Thyroid gland (tissue), 4 donors: ENCODE results near the gene RNF214. TPM values are rescaled to one million over a fixed set of nuclear protein-coding genes. Genes with fewer than 3 reads are reported as not detected.
"Not testable (repeated sequence)": the region's sequence is repeated elsewhere in the genome, so short reads cannot be mapped to it uniquely, and the experiment has no call there.

Experiments
- DNase-seq, 2 donors: peaks; one replicate each; pipeline ENCODE4 v3.0.0-alpha.2; 2019
- H3K27ac ChIP-seq, 3 donors: fragments of 200-600 bp; sonication (generic); 1 replicate in 2 of 3; 2 replicates in 1 of 3; pipeline ENCODE4 v1.5.1; 2016 to 2019; ENCODE audit warnings: mild to moderate bottlenecking in 1 of 3, moderate library complexity in 1 of 3
- H3K27me3 ChIP-seq: fragments of 200-600 bp; sonication (generic); one replicate; pipeline ENCODE4 v1.5.1; 2019
- H3K36me3 ChIP-seq, 2 donors: fragments of 200-600 bp; sonication (generic); one replicate each; pipeline ENCODE4 v1.5.1; 2016 to 2019
- H3K4me1 ChIP-seq, 2 donors: fragments of 200-600 bp; sonication (generic); one replicate each; pipeline ENCODE4 v1.5.1; 2017 to 2019
- H3K4me3 ChIP-seq, 3 donors: fragments of 200-600 bp; sonication (generic); replicated peaks in 1 of 3; 1 replicate in 2 of 3; 2 replicates in 1 of 3; pipeline ENCODE4 v1.5.1; 2016; ENCODE audit warnings: mild to moderate bottlenecking in 1 of 3
- H3K9me3 ChIP-seq: fragments of 200-600 bp; sonication (generic); one replicate; pipeline ENCODE4 v1.5.1; 2017
- POLR2A ChIP-seq, 2 donors: fragments of 450-650 bp; IDR thresholded peaks; one replicate each; pipeline ENCODE4 v1.6.1; 2017; ENCODE audit warnings: antibody characterized with exemption in 2 of 2, mild to moderate bottlenecking in 2 of 2, moderate library complexity in 1 of 2
- WGBS, 2 donors: methylation state at CpG; one replicate each; pipeline ENCODE4 v1.1.5; 2017; 5-methylcytosine and 5-hydroxymethylcytosine counted together
- intact Hi-C: fragments of 100-400 bp; cut with DNase I; formaldehyde crosslinking; loops from one replicate; pipeline ENCODE4 v1.15.1; 2023
- total RNA-seq, 4 donors: library from RNA; depleted of rRNA; stranded (reverse); fragments of >200 nt; gene quantifications; one replicate each; pipeline ENCODE4 v1.2.3, GENCODE V29; 2016
- TF ChIP-seq, protein P1 (sequence below), 6 experiments: fragments of 200-600 bp in 3 of 6; fragments of 450-650 bp in 3 of 6; sonication (generic) in 3 of 6; IDR thresholded peaks; one replicate each; pipeline ENCODE4 v1.5.1; 2016 to 2019; ENCODE audit warnings: antibody characterized with exemption in 6 of 6, mild to moderate bottlenecking in 2 of 6, inconsistent platforms in 1 of 6, moderate library complexity in 1 of 6

RNF214 gene
- total RNA-seq, 4 donors from 2014 or later = 17.4 to 22.8 (median 20.0) TPM

DNA sequence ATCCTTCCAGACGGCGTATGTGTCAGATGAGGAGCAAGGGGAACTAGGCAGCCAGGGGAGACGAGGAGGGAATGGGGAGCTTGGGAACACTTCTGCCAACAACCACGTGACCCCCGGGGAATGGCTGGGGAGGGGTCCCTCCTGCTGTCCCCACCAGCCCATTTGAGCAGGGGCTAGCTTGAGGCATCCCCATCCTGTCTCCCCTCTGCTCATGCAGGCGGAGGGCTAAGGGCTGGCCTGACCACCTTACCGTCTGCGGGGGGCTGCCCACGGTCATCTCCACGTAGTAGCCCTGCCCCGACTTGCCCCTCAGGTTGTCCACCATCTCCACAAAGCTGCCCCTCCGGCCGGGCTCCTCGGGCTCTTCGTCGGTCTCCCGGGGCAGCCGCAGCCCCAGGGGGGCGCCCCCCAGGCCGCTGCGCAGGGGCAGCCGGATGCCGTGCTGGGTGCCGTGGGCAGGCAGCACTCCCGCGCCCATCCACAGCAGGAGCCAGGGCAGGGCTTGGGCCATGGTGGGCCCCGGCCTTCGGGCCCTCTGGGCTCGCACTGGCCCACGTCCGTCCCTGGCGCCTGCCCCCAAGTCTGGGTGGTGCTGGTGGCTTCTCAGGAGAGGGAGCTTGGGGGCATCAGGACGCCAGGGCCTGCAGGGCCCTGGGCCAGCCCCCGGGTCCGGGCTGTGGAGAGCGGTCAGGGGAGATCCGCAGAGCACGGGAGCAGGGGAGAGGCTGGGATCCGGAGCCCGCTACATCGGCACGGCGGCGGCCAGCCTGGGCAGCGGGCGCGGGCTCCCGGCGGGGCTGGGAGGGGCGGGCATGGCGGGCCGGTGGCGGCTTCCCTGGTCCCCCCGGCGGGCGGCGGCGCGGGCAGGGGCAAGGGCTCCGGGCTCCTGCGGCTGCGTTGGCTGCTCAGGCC is 83.1 kb downstream of the RNF214 start:
- TF ChIP-seq, protein P1, sequence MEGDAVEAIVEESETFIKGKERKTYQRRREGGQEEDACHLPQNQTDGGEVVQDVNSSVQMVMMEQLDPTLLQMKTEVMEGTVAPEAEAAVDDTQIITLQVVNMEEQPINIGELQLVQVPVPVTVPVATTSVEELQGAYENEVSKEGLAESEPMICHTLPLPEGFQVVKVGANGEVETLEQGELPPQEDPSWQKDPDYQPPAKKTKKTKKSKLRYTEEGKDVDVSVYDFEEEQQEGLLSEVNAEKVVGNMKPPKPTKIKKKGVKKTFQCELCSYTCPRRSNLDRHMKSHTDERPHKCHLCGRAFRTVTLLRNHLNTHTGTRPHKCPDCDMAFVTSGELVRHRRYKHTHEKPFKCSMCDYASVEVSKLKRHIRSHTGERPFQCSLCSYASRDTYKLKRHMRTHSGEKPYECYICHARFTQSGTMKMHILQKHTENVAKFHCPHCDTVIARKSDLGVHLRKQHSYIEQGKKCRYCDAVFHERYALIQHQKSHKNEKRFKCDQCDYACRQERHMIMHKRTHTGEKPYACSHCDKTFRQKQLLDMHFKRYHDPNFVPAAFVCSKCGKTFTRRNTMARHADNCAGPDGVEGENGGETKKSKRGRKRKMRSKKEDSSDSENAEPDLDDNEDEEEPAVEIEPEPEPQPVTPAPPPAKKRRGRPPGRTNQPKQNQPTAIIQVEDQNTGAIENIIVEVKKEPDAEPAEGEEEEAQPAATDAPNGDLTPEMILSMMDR (IDR thresholded peaks at IDR 0.05) = no peak
- TF ChIP-seq POLR2A (IDR thresholded peaks at IDR 0.05) = no peak
- peak; percentile 14 for DNase-seq
- Histone ChIP-seq H3K36me3 (no peaks in the 10 kb centered on the region), H3K9me3 (no peaks in the 10 kb centered on the region), H3K27me3 (no peaks in the 10 kb centered on the region), H3K4me3 (peak overlapping the region; percentile 4 to 88 (median 58)), H3K4me1 (peaks cover 4 to 15% of the 10 kb centered on the region in 2 donors), H3K27ac (peak overlapping the region in 1 of 3 donors; percentile 56)
- intact Hi-C loops = no loop called here
- 4 to 8% methylated on average over 19 to 22 of the region's 62 CpGs for WGBS, 2 donors

DNA sequence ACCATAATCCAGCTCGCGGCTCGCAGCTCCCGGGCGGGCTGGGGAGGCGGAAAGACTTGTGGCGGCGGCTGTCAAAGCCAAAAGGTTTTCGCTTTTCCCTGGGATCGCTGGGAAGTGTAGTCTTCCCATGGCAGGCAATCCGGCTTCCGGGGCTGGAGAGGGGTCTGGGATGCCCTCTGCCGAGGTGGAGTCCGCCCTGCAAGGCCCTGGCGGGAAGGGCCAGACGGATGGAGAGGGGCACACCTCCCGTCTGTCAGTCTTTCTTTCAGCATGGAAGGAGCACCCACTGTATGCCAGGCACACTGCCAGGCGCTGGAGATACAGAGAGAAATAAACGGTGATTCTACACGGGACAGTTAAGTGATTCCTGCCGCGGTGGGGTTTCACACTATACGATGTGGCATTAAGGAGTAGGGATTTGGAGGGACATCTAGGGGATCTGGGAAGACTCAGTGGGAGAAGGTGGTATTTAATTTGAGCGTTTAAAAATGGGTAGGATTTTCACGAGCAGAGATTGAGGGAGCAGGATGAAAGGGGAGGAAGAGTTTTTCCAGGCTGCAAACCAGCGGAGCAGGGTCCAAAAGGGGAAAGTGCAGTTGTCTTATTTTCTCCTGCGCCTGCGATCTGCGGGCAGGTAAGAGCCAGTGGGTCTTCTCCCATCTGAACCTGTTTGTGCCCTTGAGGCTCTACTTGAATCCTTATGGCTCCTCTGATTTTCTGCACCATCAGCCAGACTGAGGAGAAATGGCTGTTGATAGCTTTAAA is 83.9 kb downstream of the RNF214 start, which contains the start of gene BACE1:
BACE1 (minus strand) TSS at position 60 of the 765 bp plus-strand sequence. CDS start 461 bp downstream, outside the sequence.
- TF ChIP-seq, protein P1 (IDR thresholded peaks at IDR 0.05) = peak in 3 of 6 experiments; percentile 10 to 45 (median 35)
- TF ChIP-seq POLR2A (IDR thresholded peaks at IDR 0.05) = peak in 1 of 2 donors; percentile 69
- peak within 1 kb of the TSS; percentile 4 to 88 (median 58) for H3K4me3 ChIP-seq
- intact Hi-C loops = no loop called here

DNA sequence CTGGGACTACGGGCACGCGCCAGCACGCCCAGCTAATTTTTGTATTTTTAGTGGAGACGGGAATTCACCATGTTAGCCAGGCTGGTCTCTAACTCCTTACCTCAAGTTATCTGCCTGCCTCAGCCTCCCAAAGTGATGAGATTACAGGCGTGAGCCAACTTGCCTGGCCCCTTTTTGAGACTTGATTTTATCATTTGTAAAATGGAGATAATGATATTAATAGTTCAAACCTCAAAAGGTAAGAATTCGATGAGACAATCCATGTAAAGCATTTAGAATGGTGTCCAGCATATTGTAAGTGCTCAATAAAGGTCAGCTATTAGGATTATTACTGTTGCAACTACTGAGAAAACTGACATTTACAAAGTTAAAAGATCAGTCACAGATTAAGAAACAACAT is 86.3 kb downstream of the RNF214 start:
- Histone ChIP-seq H3K4me3 (no peak overlapping the region), H3K4me1 (peaks cover 4 to 15% of the 10 kb centered on the region in 2 donors), H3K9me3 (no peaks in the 10 kb centered on the region), H3K27ac (no peak overlapping the region), H3K36me3 (no peaks in the 10 kb centered on the region), H3K27me3 (no peaks in the 10 kb centered on the region)
- TF ChIP-seq POLR2A (IDR thresholded peaks at IDR 0.05) = no peak
- TF ChIP-seq, protein P1 (IDR thresholded peaks at IDR 0.05) = no peak
- intact Hi-C loops = no loop called here
- DNase-seq = no peak
- WGBS, 2 donors = 89 to 93% methylated on average over 7 of the region's 7 CpGs

More for the DNA sequence above, 83.9 kb downstream of the RNF214 start, which contains the start of gene BACE1:
- 11 to 14% methylated on average over 21 to 28 of the region's 29 CpGs for whole genome bisulfite sequencing, 2 donors
- Histone ChIP-seq H3K36me3 (no peaks in the 10 kb centered on the region), H3K27ac (peak within 1 kb of the TSS in 1 of 3 donors; percentile 56), H3K9me3 (no peaks in the 10 kb centered on the region), H3K4me1 (peaks cover 4 to 15% of the 10 kb centered on the region in 2 donors), H3K27me3 (no peaks in the 10 kb centered on the region)
- peak; percentile 77 to 79 for DNase-seq

DNA sequence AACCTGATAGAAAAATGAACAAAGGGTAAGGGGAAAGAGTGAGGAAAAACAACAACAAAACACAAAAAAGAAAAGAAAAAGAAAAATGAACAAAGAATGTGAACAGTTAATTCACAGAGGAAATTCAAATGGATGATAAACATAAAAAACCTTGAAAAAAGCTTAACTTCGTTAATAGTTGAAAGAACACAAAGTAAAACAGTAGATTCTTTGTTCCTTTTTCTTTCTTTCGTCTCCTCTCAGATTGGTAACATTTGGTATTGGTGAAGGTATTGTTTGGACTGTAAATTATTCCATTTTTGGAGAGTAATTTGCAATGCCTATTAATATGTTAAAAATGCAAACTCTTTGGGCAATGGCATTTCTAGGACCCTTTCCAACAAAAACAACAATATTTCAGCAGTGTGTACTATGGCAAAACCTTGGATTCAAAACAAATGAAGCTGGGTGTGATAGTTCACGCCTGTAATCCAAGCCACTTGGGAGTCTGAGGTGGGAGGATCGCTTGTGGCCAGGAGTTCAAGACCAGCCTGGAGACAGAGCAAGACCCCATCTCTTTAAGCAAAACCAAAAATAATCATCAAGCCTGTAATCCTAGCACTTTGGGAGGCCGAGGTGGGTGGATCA is 86.9 kb downstream of the RNF214 start:
- no peaks in the 10 kb centered on the region for H3K27me3 ChIP-seq
- no peak overlapping the region for H3K27ac ChIP-seq
- no peaks in the 10 kb centered on the region for H3K36me3 ChIP-seq
- intact Hi-C loops = no loop called here
- no peaks in the 10 kb centered on the region for H3K9me3 ChIP-seq
- H3K4me3 ChIP-seq = no peak overlapping the region
- no peak for DNase-seq
- TF ChIP-seq, protein P1 (IDR thresholded peaks at IDR 0.05) = no peak
- no peak for TF ChIP-seq POLR2A (IDR thresholded peaks at IDR 0.05)
- 87 to 88% methylated on average over 5 of the region's 5 CpGs for WGBS, 2 donors
- peaks cover 4 to 15% of the 10 kb centered on the region in 2 donors for H3K4me1 ChIP-seq

DNA sequence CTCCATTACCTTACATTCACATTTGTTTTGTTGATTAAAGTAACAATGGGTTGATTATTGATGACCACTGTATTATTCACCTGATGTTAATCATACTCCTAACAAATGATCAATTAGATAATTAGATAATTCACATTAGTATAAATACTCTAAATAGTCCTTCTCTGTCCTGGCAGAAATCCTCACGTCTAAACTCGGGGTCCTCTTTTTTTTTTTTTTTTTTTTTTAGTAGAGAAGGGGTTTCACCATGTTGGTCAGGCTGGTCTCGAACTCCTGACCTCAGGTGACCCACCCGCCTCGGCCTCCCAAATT is 94.7 kb downstream of the RNF214 start:
- H3K27me3 ChIP-seq, DNase-seq, intact Hi-C loops, H3K9me3 ChIP-seq, H3K36me3 ChIP-seq: not testable (repeated sequence)
- H3K4me1 ChIP-seq = peaks cover 9 to 13% of the 10 kb centered on the region in 2 donors
- WGBS, 2 donors = 21 to 26% methylated on average over 5 of the region's 5 CpGs
- H3K4me3 ChIP-seq = peak overlapping the region in 1 of 3 donors; percentile 55
- H3K27ac ChIP-seq = peak overlapping the region in 1 of 3 donors; percentile 88
